ENCODE data around the gene KMT2B.
"Not testable (repeated sequence)": the region's sequence is repeated elsewhere in the genome, so short reads cannot be mapped to it uniquely, and the experiment has no call there.

The KMT2B gene

GRCh38 chr19:35722461-35722860 lies 4.7 kb downstream of the KMT2B start:
- no peak for DNase-seq (ENCODE audit: low spot score)

GRCh38 chr19:35722897-35723296 lies 5.1 kb downstream of the KMT2B start:
- DNase-seq (ENCODE audit: low spot score), result no peak
- no peak for TF ChIP-seq CTCF (IDR thresholded peaks at IDR 0.05; ENCODE audit: extremely low read depth, missing control alignments)

More at GRCh38 chr19:35722461-35722860, 4.7 kb downstream of the KMT2B start:
- TF ChIP-seq CTCF (IDR thresholded peaks at IDR 0.05; ENCODE audit: extremely low read depth, missing control alignments), result no peak

- DNase-seq (ENCODE audit: low spot score), result no peak
- TF ChIP-seq CTCF (IDR thresholded peaks at IDR 0.05; ENCODE audit: extremely low read depth, missing control alignments), result no peak
These were observed 5.9 kb downstream of the KMT2B start for GRCh38 chr19:35723671-35724070.

- not testable (repeated sequence) for DNase-seq (ENCODE audit: low spot score)
These were observed 6.3 kb downstream of the KMT2B start for GRCh38 chr19:35724132-35724531.

GRCh38 chr19:35724560-35724959 lies 6.8 kb downstream of the KMT2B start:
- no peak for TF ChIP-seq CTCF (IDR thresholded peaks at IDR 0.05; ENCODE audit: extremely low read depth, missing control alignments)
- DNase-seq (ENCODE audit: low spot score), result no peak

- no peak for DNase-seq (ENCODE audit: low spot score)
- no peak for TF ChIP-seq CTCF (IDR thresholded peaks at IDR 0.05; ENCODE audit: extremely low read depth, missing control alignments)
These were observed 7.5 kb downstream of the KMT2B start for GRCh38 chr19:35725216-35725861.

GRCh38 chr19:35727053-35727955 lies 9.5 kb downstream of the KMT2B start:
- no peak for TF ChIP-seq CTCF (IDR thresholded peaks at IDR 0.05; ENCODE audit: extremely low read depth, missing control alignments)
- DNase-seq (ENCODE audit: low spot score), result no peak
